B cell (primary cell): ENCODE results near the gene MAPKAP1. TPM values are rescaled to one million over a fixed set of nuclear protein-coding genes. Genes with fewer than 3 reads are reported as not detected.

ENCODE experiments used
- ATAC-seq: fragments of 200-7000 bp; cut with Tn5 transposase; one replicate; pipeline ENCODE4 v1.10.0; 2021; ENCODE audit warnings: low read depth, mild to moderate bottlenecking, moderate number of reproducible peaks, moderate library complexity
- CTCF ChIA-PET: fragments of 350-600 bp; sonication (Branson Sonifier 250); formaldehyde crosslinking; loops from one replicate; lab custom pipeline; 2021; ENCODE audit warnings: antibody characterized with exemption, inconsistent platforms; lab: Charles Lee
- POLR2A ChIA-PET: fragments of 350-600 bp; sonication (Branson Sonifier 250); formaldehyde crosslinking; loops from one replicate; lab custom pipeline; 2021; ENCODE audit warnings: antibody characterized with exemption; lab: Charles Lee
- DNase-seq: peaks from one replicate; pipeline ENCODE4 v3.0.0; 2013
- H2AFZ ChIP-seq: 2 replicates; pipeline ENCODE4 v1.6.1; 2012; ENCODE audit warnings: mild to moderate bottlenecking, low read depth, low read length; ENCODE audit not compliant: insufficient read depth, poor library complexity, severe bottlenecking
- H3K27ac ChIP-seq, 2 donors: 1 replicate in 1 of 2; 2 replicates in 1 of 2; pipeline ENCODE4 v1.5.1; 2012 to 2013; ENCODE audit warnings: low read length in 2 of 2, mild to moderate bottlenecking in 2 of 2, moderate library complexity in 1 of 2
- H3K27me3 ChIP-seq, 4 experiments: fragments of 200-600 bp in 1 of 4; sonication (generic) in 1 of 4; replicated peaks in 1 of 4; 1 replicate in 2 of 4; 2 replicates in 2 of 4; pipeline versions ENCODE4 v1.6.1 to v1.7.0; 2013 to 2016; ENCODE audit warnings: low read length in 3 of 4, mild to moderate bottlenecking in 2 of 4, mixed read lengths in 1 of 4, moderate library complexity in 1 of 4; ENCODE audit not compliant: insufficient read depth in 4 of 4, control insufficient read depth in 3 of 4; ENCODE audit errors: control extremely low read depth in 1 of 4
- H3K36me3 ChIP-seq, 2 experiments: replicated peaks in 1 of 2; 1 replicate in 1 of 2; 2 replicates in 1 of 2; pipeline versions ENCODE4 v1.6.1 to v1.7.1; 2013; ENCODE audit warnings: low read length in 1 of 2; ENCODE audit not compliant: insufficient read depth in 2 of 2, control insufficient read depth in 1 of 2; ENCODE audit errors: control extremely low read depth in 1 of 2, extremely low read depth in 1 of 2
- H3K4me1 ChIP-seq, 2 donors: fragments of 200-600 bp in 1 of 2; sonication (generic) in 1 of 2; 1 replicate in 1 of 2; 2 replicates in 1 of 2; pipeline versions ENCODE4 v1.5.1 to v1.6.1; 2013 to 2017; ENCODE audit warnings: low read length in 2 of 2; ENCODE audit not compliant: control insufficient read depth in 2 of 2, insufficient read depth in 2 of 2
- H3K4me2 ChIP-seq: replicated peaks from 2 replicates; pipeline ENCODE3; 2012; ENCODE audit warnings: mild to moderate bottlenecking, low read depth, low read length; ENCODE audit not compliant: poor library complexity, severe bottlenecking
- H3K4me3 ChIP-seq, 5 experiments: fragments of 200-600 bp in 1 of 5; sonication (generic) in 1 of 5; 1 replicate in 3 of 5; 2 replicates in 2 of 5; pipeline versions ENCODE4 v1.5.1 to v1.7.0; 2011 to 2016; ENCODE audit warnings: low read length in 4 of 5, mild to moderate bottlenecking in 4 of 5, low read depth in 2 of 5, control low read depth in 1 of 5, moderate library complexity in 1 of 5; ENCODE audit not compliant: insufficient read depth in 1 of 5; ENCODE audit errors: control extremely low read depth in 1 of 5, extremely low read depth in 1 of 5
- H3K79me2 ChIP-seq: fragments of 200-600 bp; sonication (generic); one replicate; pipeline ENCODE4 v1.6.0; 2016; ENCODE audit warnings: low read length; ENCODE audit not compliant: control insufficient read depth, insufficient read depth
- H3K9ac ChIP-seq: fragments of 200-600 bp; sonication (generic); 2 replicates; pipeline ENCODE4 v1.6.1; 2017; ENCODE audit warnings: mild to moderate bottlenecking, low read length, moderate library complexity
- H3K9me3 ChIP-seq, 3 donors: one replicate each; pipeline versions ENCODE4 v1.6.1 to v1.7.1; 2013; ENCODE audit warnings: low read length in 2 of 3; ENCODE audit not compliant: control insufficient read depth in 2 of 3, insufficient read depth in 1 of 3; ENCODE audit errors: control extremely low read depth in 1 of 3
- H4K20me1 ChIP-seq: 2 replicates; pipeline ENCODE4 v1.6.0; 2012; ENCODE audit warnings: mild to moderate bottlenecking, low read length; ENCODE audit not compliant: insufficient read depth, control insufficient read depth, poor library complexity, severe bottlenecking
- H3K27ac Mint-ChIP-seq: one replicate; pipeline ENCODE4 v1.8.0; 2021; ENCODE audit warnings: mixed read lengths
- H3K27me3 Mint-ChIP-seq: one replicate; pipeline ENCODE4 v1.8.0; 2021; ENCODE audit warnings: mixed read lengths
- H3K4me1 Mint-ChIP-seq: one replicate; pipeline ENCODE4 v1.8.0; 2021; ENCODE audit warnings: mixed read lengths
- H3K4me3 Mint-ChIP-seq: one replicate; pipeline ENCODE4 v1.8.0; 2021; ENCODE audit warnings: mixed read lengths
- H3K9me3 Mint-ChIP-seq: one replicate; pipeline ENCODE4 v1.8.0; 2022; ENCODE audit warnings: mixed read lengths; ENCODE audit not compliant: insufficient read depth
- EZH2 ChIP-seq: IDR thresholded peaks from 2 replicates; pipeline ENCODE4 v1.6.1; 2012; ENCODE audit warnings: borderline replicate concordance, low read depth, mild to moderate bottlenecking, moderate library complexity, low read length; ENCODE audit not compliant: insufficient read depth, poor library complexity, severe bottlenecking
- WGBS: methylation state at CpG from one replicate; pipeline ENCODE4 v1.1.5; 2013; ENCODE audit warnings: missing lambda C conversion rate; ENCODE audit not compliant: insufficient coverage; 5-methylcytosine and 5-hydroxymethylcytosine counted together
- intact Hi-C: fragments of 100-400 bp; cut with micrococcal nuclease; formaldehyde crosslinking; loops from one replicate; pipeline ENCODE4 v1.10.0; 2022
- polyA plus RNA-seq: library from polyadenylated mRNA; depleted of rRNA; stranded (reverse); fragments of >200 nt; gene quantifications from 2 replicates; pipeline ENCODE4 v1.2.3, GENCODE V29; 2012
- total RNA-seq, 2 donors: library from RNA; stranded (reverse); fragments of 120-200 nt in 1 of 2; gene quantifications; 1 replicate in 1 of 2; 2 replicates in 1 of 2; pipeline versions ENCODE4 v1.2.3 to v1.2.4, GENCODE V29; 2013 to 2022
- TF ChIP-seq, protein P1 (sequence below): fragments of 200-600 bp; IDR thresholded peaks from one replicate; pipeline ENCODE4 v1.8.0; 2022; ENCODE audit warnings: antibody characterized with exemption, mild to moderate bottlenecking

MAPKAP1 gene
- total and polyA plus RNA-seq, 2 donors (not counting 1 experiment from before 2014, with no cell fraction given) = 51.6 to 62.4 TPM

DNA sequence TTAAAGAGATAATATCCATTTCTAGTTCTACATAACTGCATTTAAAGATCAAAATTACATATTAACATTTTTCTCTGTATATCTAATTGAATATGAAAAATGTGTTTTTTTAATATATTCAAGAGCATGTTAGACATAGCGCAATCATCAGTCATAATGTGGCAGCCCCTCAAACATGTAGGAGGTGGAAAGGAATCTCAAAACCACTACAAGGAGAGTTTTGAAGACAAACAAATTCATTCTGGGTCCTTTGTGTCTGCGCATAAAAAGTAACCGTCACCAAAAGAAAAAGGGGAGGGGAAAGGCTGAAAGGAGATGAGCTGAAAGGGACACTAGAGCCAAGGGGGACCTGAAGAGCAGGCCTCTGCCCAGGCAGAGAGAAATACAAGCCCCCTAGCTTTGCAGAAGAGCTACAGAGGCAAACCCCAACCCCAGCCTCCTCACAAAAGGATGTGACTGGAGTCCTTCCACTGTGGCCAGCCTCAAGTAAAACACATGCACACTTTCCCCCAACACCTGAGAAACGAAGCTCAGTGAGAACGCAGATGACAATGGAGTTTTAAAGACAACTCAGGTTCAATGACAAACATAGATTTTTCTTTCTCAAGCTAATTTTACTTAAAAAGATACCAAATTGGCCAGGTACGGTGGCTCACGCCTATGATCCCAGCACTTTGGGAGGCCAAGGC is 62.0 kb downstream of the MAPKAP1 start:
- Mint-ChIP-seq H3K27me3 (no peaks in the 10 kb centered on the region), H3K9me3 (no peaks in the 10 kb centered on the region), H3K4me1 (peaks cover 71% of the 10 kb centered on the region), H3K4me3 (peak overlapping the region; percentile 65), H3K27ac (peak overlapping the region; percentile 92)
- POLR2A ChIA-PET = no interaction called here
- Histone ChIP-seq H2AFZ (peak overlapping the region; percentile 32), H4K20me1 (no peaks in the 10 kb centered on the region), H3K27ac (peak overlapping the region; percentile 80 to 95), H3K4me1 (peaks cover 52 to 63% of the 10 kb centered on the region in 2 donors), H3K36me3 (no peaks in the 10 kb centered on the region), H3K79me2 (peaks cover 81% of the 10 kb centered on the region), H3K4me2 (peak overlapping the region; percentile 71), H3K27me3 (no peaks in the 10 kb centered on the region), H3K9me3 (no peaks in the 10 kb centered on the region), H3K4me3 (no peak overlapping the region), H3K9ac (no peak overlapping the region)
- ATAC-seq = no peak
- DNase-seq = no peak
- 83% methylated on average over 2 of the region's 7 CpGs for WGBS
- no peak for TF ChIP-seq EZH2
- TF ChIP-seq, protein P1, sequence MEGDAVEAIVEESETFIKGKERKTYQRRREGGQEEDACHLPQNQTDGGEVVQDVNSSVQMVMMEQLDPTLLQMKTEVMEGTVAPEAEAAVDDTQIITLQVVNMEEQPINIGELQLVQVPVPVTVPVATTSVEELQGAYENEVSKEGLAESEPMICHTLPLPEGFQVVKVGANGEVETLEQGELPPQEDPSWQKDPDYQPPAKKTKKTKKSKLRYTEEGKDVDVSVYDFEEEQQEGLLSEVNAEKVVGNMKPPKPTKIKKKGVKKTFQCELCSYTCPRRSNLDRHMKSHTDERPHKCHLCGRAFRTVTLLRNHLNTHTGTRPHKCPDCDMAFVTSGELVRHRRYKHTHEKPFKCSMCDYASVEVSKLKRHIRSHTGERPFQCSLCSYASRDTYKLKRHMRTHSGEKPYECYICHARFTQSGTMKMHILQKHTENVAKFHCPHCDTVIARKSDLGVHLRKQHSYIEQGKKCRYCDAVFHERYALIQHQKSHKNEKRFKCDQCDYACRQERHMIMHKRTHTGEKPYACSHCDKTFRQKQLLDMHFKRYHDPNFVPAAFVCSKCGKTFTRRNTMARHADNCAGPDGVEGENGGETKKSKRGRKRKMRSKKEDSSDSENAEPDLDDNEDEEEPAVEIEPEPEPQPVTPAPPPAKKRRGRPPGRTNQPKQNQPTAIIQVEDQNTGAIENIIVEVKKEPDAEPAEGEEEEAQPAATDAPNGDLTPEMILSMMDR = no peak
- intact Hi-C loops = loop anchor here (5.0 kb wide), 1 partner anchor 198 kb away; no protein-coding TSS in a partner anchor
- CTCF ChIA-PET = interaction anchor here (0.7 to 1.2 kb wide), 3 partner anchors 12 to 920 kb away, joined by 3 to 4 read pairs (median 3); no protein-coding TSS in a partner anchor

DNA sequence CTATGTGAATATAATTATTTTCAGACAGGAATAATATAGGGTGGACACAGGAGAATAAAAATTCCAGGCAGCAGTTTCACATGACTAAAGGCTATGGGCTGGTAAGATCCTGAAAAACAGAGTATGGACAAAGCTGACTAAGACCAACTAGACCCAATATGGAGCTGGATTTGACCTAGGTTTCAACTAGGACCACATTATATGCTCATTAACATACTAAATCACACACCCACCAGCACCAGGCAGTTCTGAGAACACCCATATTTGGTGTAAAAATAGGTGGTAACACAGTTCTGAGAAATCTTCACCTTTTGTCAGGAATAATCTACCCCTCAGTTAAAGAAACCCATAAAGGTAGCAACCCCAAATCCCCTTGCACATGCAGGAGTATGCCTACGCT is 64.7 kb downstream of the MAPKAP1 start:
- Mint-ChIP-seq H3K9me3 (no peaks in the 10 kb centered on the region), H3K4me1 (peaks cover 72% of the 10 kb centered on the region)
- POLR2A ChIA-PET = no interaction called here

More for the DNA sequence above, 64.7 kb downstream of the MAPKAP1 start:
- H3K9me3 ChIP-seq = no peaks in the 10 kb centered on the region
- 67% methylated on average over 1 of the region's 1 CpG for WGBS
- ATAC-seq (no peak), DNase-seq (no peak)
- H3K4me1 ChIP-seq = peaks cover 43 to 60% of the 10 kb centered on the region in 2 donors
- H2AFZ ChIP-seq = no peak overlapping the region
- H3K27me3 Mint-ChIP-seq = no peaks in the 10 kb centered on the region
- H3K9ac ChIP-seq = no peak overlapping the region
- H3K27ac Mint-ChIP-seq = no peak overlapping the region
- TF ChIP-seq, protein P1 = no peak
- no peak for TF ChIP-seq EZH2
- CTCF ChIA-PET = interaction anchor here (0.7 to 1.0 kb wide), 2 partner anchors 14 to 57 kb away, joined by 3 read pairs; no protein-coding TSS in a partner anchor
- no peaks in the 10 kb centered on the region for H3K36me3 ChIP-seq
- no peaks in the 10 kb centered on the region for H4K20me1 ChIP-seq
- no peak overlapping the region for H3K4me2 ChIP-seq
- H3K79me2 ChIP-seq = peaks cover 80% of the 10 kb centered on the region
- H3K27ac ChIP-seq = no peak overlapping the region
- no peaks in the 10 kb centered on the region for H3K27me3 ChIP-seq
- H3K4me3 ChIP-seq = no peak overlapping the region
- no peak overlapping the region for H3K4me3 Mint-ChIP-seq
- intact Hi-C loops = no loop called here
